Inflammatory macrophage treated with lipopolysaccharide for 1 hour (primary cell): ENCODE data around the gene CTBS.
"Not testable (repeated sequence)": the region's sequence is repeated elsewhere in the genome, so short reads cannot be mapped to it uniquely, and the experiment has no call there.

Experiments used
- DNase-seq, 2 donors: peaks; one replicate each; pipeline ENCODE4 v3.0.0-alpha.2; 2020 to 2022

Gene CTBS

GRCh38 chr1:84583648-84584047 lies 9.4 kb upstream of the CTBS start:
- no peak for DNase-seq

- DNase-seq, result no peak
Observed at GRCh38 chr1:84582802-84583587, 8.8 kb upstream of the CTBS start.

GRCh38 chr1:84581648-84582047 lies 7.4 kb upstream of the CTBS start:
- DNase-seq, result no peak

- DNase-seq, result no peak
Observed at GRCh38 chr1:84574936-84575335, 696 bp upstream of the CTBS start.

GRCh38 chr1:84573481-84573966 lies 716 bp downstream of the CTBS start:
- peak in 1 of 2 donors; percentile 5 for DNase-seq

- DNase-seq, result no peak
Observed at GRCh38 chr1:84571150-84571535, 3.1 kb downstream of the CTBS start.

GRCh38 chr1:84570436-84571149 lies 3.6 kb downstream of the CTBS start:
- no peak for DNase-seq

GRCh38 chr1:84569216-84569615 lies 5.0 kb downstream of the CTBS start:
- DNase-seq, result no peak

GRCh38 chr1:84550826-84551225 lies 23.4 kb downstream of the CTBS start:
- no peak for DNase-seq

- peak in 1 of 2 donors; percentile 5 for DNase-seq
Observed at GRCh38 chr1:84541679-84542078, 32.6 kb downstream of the CTBS start.

- no peak for DNase-seq
Observed at GRCh38 chr1:84540759-84541158, 33.5 kb downstream of the CTBS start.

GRCh38 chr1:84539972-84540371 lies 34.3 kb downstream of the CTBS start:
- no peak for DNase-seq

- DNase-seq, result no peak
Observed at GRCh38 chr1:84538599-84538998, 35.6 kb downstream of the CTBS start.

GRCh38 chr1:84525779-84526178 lies 48.5 kb downstream of the CTBS start:
- no peak for DNase-seq

- no peak for DNase-seq
Observed at GRCh38 chr1:84524590-84524989, 49.6 kb downstream of the CTBS start.

GRCh38 chr1:84510668-84511067 lies 63.6 kb downstream of the CTBS start:
- DNase-seq, result no peak

- DNase-seq, result no peak
Observed at GRCh38 chr1:84510165-84510564, 64.1 kb downstream of the CTBS start.

GRCh38 chr1:84509029-84509428 lies 65.2 kb downstream of the CTBS start:
- DNase-seq, result no peak

GRCh38 chr1:84508510-84508909 lies 65.7 kb downstream of the CTBS start:
- no peak for DNase-seq

- not testable (repeated sequence) for DNase-seq
Observed at GRCh38 chr1:84507887-84508286, 66.4 kb downstream of the CTBS start.

- peak in 1 of 2 donors; percentile 12 for DNase-seq
Observed at GRCh38 chr1:84506729-84507453, 67.3 kb downstream of the CTBS start.

GRCh38 chr1:84506002-84506728 lies 68.1 kb downstream of the CTBS start, which contains the start of the genes GNG5 and SPATA1:
Gene GNG5 (minus strand): TSS chr1:84506581. CDS start chr1:84506091, 490 bp downstream.
Gene SPATA1 (plus strand): TSS chr1:84506386. CDS start chr1:84516360, 9,974 bp downstream.
- peak; percentile 97 to 98 for DNase-seq
